ENCODE data around the gene ABCC5.
A peak's percentile ranks its signal among the peaks of the same experiment; 100 is the strongest.
"Not testable (repeated sequence)": the region's sequence is repeated elsewhere in the genome, so short reads cannot be mapped to it uniquely, and the experiment has no call there.

ABCC5 gene

DNA sequence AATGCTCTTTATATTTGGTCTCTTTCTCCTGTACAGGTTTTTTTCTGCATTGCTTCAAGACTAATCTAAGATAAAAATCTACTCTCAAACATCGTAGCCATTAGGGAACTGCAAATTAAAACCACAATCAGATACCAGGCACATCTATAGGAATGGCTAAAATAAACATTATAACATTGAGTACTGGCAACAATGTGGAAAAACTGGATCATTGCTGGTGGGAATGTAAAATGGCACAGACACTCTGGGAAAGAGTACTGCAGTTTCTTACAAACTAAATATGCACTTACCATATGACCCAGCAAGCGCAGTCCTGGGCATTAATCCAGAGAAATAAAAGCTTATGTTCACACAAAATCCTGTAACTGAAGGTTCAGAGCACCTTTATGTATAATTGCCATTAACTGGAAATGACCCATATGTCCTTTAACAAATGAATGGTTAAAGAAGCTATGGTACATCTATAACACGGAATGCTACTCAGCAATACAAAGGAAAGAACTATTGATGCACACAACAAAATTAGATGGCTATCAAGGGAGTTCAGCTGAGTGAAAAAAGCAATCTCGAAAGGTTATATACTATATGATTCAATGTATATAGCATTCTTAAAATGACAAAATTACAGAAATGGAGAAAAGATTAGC lies 6.3 kb downstream of the ABCC5 start:
- no peak overlapping the region for H3K4me3 Mint-ChIP-seq
- peaks cover 22% of the 10 kb centered on the region for H3K4me1 Mint-ChIP-seq
- H3K27ac Mint-ChIP-seq: no peak overlapping the region
- H3K9me3 Mint-ChIP-seq: peaks cover 3% of the 10 kb centered on the region
- TF ChIP-seq, protein P1, sequence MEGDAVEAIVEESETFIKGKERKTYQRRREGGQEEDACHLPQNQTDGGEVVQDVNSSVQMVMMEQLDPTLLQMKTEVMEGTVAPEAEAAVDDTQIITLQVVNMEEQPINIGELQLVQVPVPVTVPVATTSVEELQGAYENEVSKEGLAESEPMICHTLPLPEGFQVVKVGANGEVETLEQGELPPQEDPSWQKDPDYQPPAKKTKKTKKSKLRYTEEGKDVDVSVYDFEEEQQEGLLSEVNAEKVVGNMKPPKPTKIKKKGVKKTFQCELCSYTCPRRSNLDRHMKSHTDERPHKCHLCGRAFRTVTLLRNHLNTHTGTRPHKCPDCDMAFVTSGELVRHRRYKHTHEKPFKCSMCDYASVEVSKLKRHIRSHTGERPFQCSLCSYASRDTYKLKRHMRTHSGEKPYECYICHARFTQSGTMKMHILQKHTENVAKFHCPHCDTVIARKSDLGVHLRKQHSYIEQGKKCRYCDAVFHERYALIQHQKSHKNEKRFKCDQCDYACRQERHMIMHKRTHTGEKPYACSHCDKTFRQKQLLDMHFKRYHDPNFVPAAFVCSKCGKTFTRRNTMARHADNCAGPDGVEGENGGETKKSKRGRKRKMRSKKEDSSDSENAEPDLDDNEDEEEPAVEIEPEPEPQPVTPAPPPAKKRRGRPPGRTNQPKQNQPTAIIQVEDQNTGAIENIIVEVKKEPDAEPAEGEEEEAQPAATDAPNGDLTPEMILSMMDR (IDR thresholded peaks at IDR 0.05; ENCODE audit: unreplicated experiment in 3 of 3): no peak
- no peaks in the 10 kb centered on the region for H3K27me3 Mint-ChIP-seq (ENCODE audit: low read depth)
- peaks cover 59% of the 10 kb centered on the region for H3K36me3 Mint-ChIP-seq (ENCODE audit: low read depth)

DNA sequence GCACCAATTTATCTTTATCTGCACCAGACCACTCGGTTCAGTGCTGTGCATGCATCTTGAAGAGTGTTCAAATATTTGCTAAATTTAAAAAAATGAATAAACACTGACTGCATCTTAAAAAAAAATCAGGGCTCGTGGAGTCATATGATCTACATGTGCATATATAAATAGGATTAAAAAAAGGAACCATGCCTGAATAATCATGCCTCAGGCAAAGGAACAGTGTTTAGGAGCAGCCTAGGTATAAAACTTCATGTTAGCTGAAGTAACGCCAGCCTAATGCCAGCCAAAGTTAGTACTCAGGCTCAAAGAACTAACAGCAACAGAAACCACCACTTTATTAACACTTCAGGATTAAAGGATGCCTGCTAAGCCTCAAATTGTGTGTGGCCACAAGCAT lies 9.5 kb downstream of the ABCC5 start:
- TF ChIP-seq, protein P1 (IDR thresholded peaks at IDR 0.05; ENCODE audit: unreplicated experiment in 3 of 3): no peak
- peaks cover 3% of the 10 kb centered on the region for H3K9me3 Mint-ChIP-seq
- H3K27me3 Mint-ChIP-seq (ENCODE audit: low read depth): no peaks in the 10 kb centered on the region
- no peak overlapping the region for H3K27ac Mint-ChIP-seq
- H3K36me3 Mint-ChIP-seq (ENCODE audit: low read depth): peaks cover 45% of the 10 kb centered on the region
- no peak overlapping the region for H3K4me3 Mint-ChIP-seq
- H3K4me1 Mint-ChIP-seq: peaks cover 19% of the 10 kb centered on the region

DNA sequence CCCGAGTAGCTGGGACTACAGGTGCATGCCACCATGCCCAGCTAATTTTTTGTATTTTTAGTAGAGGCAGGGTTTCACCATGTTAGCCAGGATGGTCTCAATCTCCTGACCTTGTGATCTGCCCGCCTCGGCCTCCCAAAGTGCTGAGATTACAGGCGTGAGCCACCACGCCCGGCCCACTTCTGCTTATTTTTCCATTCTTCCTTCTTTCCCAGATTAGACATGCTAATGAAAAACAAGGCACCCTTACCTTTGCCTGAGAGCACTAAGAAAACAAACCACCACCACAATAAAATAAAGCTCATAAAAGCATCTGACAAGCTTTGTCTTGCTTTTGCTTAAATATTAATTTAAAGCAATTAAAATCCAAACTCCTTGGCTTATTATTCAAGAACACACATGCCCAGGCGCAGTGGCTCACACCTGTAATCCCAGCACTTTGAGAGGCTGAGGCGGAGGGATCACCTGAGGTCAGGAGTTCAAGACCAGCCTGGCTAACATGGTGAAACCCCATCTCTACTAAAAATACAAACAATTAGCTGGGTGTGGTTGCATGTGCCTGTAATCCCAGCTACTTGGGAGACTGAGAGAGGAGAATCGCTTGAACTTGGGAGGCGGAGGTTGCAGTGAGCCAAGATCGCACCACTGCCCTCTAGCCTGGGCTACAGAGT lies 10.4 kb downstream of the ABCC5 start:
- not testable (repeated sequence) for H3K27me3 Mint-ChIP-seq (ENCODE audit: low read depth); H3K9me3 Mint-ChIP-seq; H3K27ac Mint-ChIP-seq; H3K4me3 Mint-ChIP-seq
- Mint-ChIP-seq H3K36me3 (ENCODE audit: low read depth) (peaks cover 37% of the 10 kb centered on the region), H3K4me1 (peaks cover 22% of the 10 kb centered on the region)

DNA sequence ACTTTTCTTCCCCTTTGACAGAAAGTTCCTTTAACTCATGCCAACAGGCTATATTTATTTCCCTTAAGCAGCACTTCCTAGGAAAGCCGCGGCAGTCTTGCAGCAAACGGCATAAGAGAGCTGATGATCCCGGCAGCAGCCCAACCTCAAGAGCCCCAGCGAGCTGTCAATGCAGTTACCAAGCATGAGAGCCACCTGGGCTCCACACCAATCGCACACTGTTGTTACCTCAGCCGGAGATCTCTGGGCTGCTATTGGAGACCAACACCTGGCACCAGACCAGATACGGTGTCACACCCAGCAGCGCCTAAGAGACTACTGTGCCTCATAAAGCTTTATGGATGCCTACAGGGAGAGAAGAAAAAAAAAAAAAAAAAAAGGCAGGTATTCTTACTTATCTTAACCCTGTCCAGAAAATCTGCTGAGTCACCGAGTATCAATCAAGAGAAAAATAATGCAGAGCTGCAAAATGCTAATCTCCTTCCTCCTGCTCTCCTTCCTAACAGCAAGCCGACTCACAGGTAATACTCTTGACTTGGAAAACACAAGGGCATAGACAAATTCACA lies 11.7 kb downstream of the ABCC5 start:
- no peaks in the 10 kb centered on the region for H3K9me3 Mint-ChIP-seq
- peaks cover 26% of the 10 kb centered on the region for H3K4me1 Mint-ChIP-seq
- no peak overlapping the region for H3K4me3 Mint-ChIP-seq
- H3K27ac Mint-ChIP-seq: peak overlapping the region; percentile 3 to 20 (median 5)
- H3K36me3 Mint-ChIP-seq (ENCODE audit: low read depth): peaks cover 25% of the 10 kb centered on the region
- H3K27me3 Mint-ChIP-seq (ENCODE audit: low read depth): no peaks in the 10 kb centered on the region
- TF ChIP-seq, protein P1 (IDR thresholded peaks at IDR 0.05; ENCODE audit: unreplicated experiment in 3 of 3): no peak

DNA sequence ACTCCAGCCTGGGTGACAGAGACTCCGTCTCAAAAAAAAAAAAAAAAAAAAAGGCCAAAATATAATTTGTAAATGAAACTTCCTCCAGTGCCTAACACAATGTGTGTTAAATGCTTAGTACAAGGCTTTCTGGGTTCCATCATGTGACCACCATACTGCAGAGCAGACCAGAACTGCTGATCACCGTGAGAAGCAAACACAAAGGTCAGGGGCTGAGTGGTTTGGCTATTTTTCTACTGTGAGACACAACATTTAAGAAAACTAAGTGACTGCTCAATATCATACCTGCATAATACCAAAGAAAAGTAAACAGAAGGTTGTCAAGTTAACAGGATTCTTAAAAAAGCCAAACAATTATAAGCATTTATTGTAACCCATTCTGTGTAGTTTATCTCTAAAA lies 13.2 kb downstream of the ABCC5 start:
- TF ChIP-seq, protein P1 (IDR thresholded peaks at IDR 0.05; ENCODE audit: unreplicated experiment in 3 of 3): no peak
- Mint-ChIP-seq H3K36me3 (ENCODE audit: low read depth) (peaks cover 18% of the 10 kb centered on the region), H3K9me3 (no peaks in the 10 kb centered on the region), H3K27ac (no peak overlapping the region), H3K27me3 (ENCODE audit: low read depth) (no peaks in the 10 kb centered on the region), H3K4me3 (no peak overlapping the region), H3K4me1 (peaks cover 26% of the 10 kb centered on the region)

DNA sequence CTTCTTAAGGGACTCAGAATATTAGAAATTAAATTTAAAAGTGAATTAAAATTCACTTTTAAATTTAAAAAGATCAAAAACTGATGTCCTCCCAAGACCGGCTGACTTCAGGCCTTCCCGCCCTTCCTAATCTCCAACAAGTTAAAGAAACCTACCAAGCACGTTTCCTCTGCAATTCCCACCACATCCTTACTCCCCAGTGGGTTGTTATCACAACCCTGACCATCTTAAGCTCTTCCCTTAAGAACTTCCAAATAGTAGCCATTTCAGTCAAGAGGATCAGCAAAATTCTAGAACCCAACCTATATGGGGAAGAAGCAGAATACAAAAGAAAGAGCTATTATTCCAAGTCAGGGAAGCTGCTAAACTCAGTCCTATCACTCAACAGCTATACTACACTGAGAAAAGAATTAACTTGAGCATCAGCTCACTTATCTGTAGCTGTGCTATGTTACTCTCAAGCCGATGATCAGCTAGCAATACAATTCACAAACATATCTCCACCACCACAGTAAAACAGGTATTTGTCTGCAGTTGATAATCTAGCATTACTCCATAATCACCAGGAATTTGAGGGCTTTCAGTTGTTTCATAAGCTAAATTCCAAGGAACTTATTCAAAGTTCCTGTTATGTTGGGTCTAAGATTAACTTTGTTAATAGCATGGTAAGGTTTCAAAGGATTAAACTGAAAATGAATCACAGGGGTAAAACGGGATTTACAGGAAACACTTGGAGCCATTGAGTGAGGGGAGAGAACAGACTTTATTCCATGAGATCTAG lies 14.3 kb downstream of the ABCC5 start:
- Mint-ChIP-seq H3K4me1 (peaks cover 26% of the 10 kb centered on the region), H3K4me3 (no peak overlapping the region)

More for the DNA sequence above, 14.3 kb downstream of the ABCC5 start:
- TF ChIP-seq, protein P1 (IDR thresholded peaks at IDR 0.05; ENCODE audit: unreplicated experiment in 3 of 3): no peak
- peak overlapping the region in 2 of 3 experiments; percentile 19 to 61 for H3K27ac Mint-ChIP-seq
- no peaks in the 10 kb centered on the region for H3K27me3 Mint-ChIP-seq (ENCODE audit: low read depth)
- H3K36me3 Mint-ChIP-seq (ENCODE audit: low read depth): peaks cover 18% of the 10 kb centered on the region
- H3K9me3 Mint-ChIP-seq: no peaks in the 10 kb centered on the region
